ENCODE data around the gene HERC2.

Gene HERC2

GRCh38 chr15:28113394-28114113 is 208.4 kb downstream of the HERC2 start:
- no peak for DNase-seq (ENCODE audit: low read depth in 2 of 2)

- no peak for DNase-seq (ENCODE audit: low read depth in 2 of 2)
These were observed 209.0 kb downstream of the HERC2 start for GRCh38 chr15:28112962-28113361.

- no peak for DNase-seq (ENCODE audit: low read depth in 2 of 2)
These were observed 209.7 kb downstream of the HERC2 start for GRCh38 chr15:28112101-28112760.

- DNase-seq (ENCODE audit: low read depth in 2 of 2), result no peak
These were observed 210.4 kb downstream of the HERC2 start for GRCh38 chr15:28111543-28111942.

- DNase-seq (ENCODE audit: low read depth in 2 of 2), result no peak
These were observed 211.5 kb downstream of the HERC2 start for GRCh38 chr15:28110481-28110881.

- DNase-seq (ENCODE audit: low read depth in 2 of 2), result no peak
These were observed 212.1 kb downstream of the HERC2 start for GRCh38 chr15:28109626-28110455.

- DNase-seq (ENCODE audit: low read depth in 2 of 2), result no peak
These were observed 214.1 kb downstream of the HERC2 start for GRCh38 chr15:28107904-28108275.

- no peak for DNase-seq (ENCODE audit: low read depth in 2 of 2)
These were observed 214.7 kb downstream of the HERC2 start for GRCh38 chr15:28107111-28107903.

GRCh38 chr15:28106294-28107110 is 215.5 kb downstream of the HERC2 start:
- DNase-seq (ENCODE audit: low read depth in 2 of 2), result no peak

GRCh38 chr15:28105793-28106192 is 216.2 kb downstream of the HERC2 start:
- no peak for DNase-seq (ENCODE audit: low read depth in 2 of 2)

GRCh38 chr15:28105224-28105791 is 216.7 kb downstream of the HERC2 start:
- DNase-seq (ENCODE audit: low read depth in 2 of 2), result no peak

- DNase-seq (ENCODE audit: low read depth in 2 of 2), result no peak
These were observed 217.7 kb downstream of the HERC2 start for GRCh38 chr15:28104326-28104725.

GRCh38 chr15:28103831-28104230 is 218.1 kb downstream of the HERC2 start:
- no peak for DNase-seq (ENCODE audit: low read depth in 2 of 2)

GRCh38 chr15:28101983-28102441 is 220.0 kb downstream of the HERC2 start:
- no peak for DNase-seq (ENCODE audit: low read depth in 2 of 2)

- no peak for DNase-seq (ENCODE audit: low read depth in 2 of 2)
These were observed 220.8 kb downstream of the HERC2 start for GRCh38 chr15:28101201-28101600.

GRCh38 chr15:28100516-28101195 is 221.3 kb downstream of the HERC2 start:
- DNase-seq (ENCODE audit: low read depth in 2 of 2), result no peak

GRCh38 chr15:28099555-28100140 is 222.3 kb downstream of the HERC2 start:
- DNase-seq (ENCODE audit: low read depth in 2 of 2), result no peak

GRCh38 chr15:28098766-28099554 is 223.0 kb downstream of the HERC2 start, which contains the start of gene OCA2:
OCA2 (minus strand) TSS chr15:28099315; CDS start chr15:28081874, 17,441 bp downstream.
- peak; percentile 45 to 58 for DNase-seq (ENCODE audit: low read depth in 2 of 2)

GRCh38 chr15:28098360-28098765 is 223.6 kb downstream of the HERC2 start:
- no peak for DNase-seq (ENCODE audit: low read depth in 2 of 2)

Data from stimulated activated CD8-positive, alpha-beta memory T cell treated with anti-CD3 and anti-CD28 coated beads, Interleukin-2, amount 100 ng/mL, for 48 hours (primary cell).